Urothelium cell line (cell line): ENCODE results near the gene GMPPA.

Source experiments
- DNase-seq: peaks from one replicate; pipeline ENCODE4 v3.0.0; 2011; ENCODE audit warnings: low spot score, mixed read lengths
- FAIRE-seq: peaks from 2 replicates; lab custom pipeline; 2011; peaks lifted over from hg19 to GRCh38; lab: Jason Lieb, UNC

The GMPPA gene

GRCh38 chr2:219467736-219468075, 31.0 kb upstream of the GMPPA start:
- FAIRE-seq (peak; percentile 52), DNase-seq (no peak)

DNA sequence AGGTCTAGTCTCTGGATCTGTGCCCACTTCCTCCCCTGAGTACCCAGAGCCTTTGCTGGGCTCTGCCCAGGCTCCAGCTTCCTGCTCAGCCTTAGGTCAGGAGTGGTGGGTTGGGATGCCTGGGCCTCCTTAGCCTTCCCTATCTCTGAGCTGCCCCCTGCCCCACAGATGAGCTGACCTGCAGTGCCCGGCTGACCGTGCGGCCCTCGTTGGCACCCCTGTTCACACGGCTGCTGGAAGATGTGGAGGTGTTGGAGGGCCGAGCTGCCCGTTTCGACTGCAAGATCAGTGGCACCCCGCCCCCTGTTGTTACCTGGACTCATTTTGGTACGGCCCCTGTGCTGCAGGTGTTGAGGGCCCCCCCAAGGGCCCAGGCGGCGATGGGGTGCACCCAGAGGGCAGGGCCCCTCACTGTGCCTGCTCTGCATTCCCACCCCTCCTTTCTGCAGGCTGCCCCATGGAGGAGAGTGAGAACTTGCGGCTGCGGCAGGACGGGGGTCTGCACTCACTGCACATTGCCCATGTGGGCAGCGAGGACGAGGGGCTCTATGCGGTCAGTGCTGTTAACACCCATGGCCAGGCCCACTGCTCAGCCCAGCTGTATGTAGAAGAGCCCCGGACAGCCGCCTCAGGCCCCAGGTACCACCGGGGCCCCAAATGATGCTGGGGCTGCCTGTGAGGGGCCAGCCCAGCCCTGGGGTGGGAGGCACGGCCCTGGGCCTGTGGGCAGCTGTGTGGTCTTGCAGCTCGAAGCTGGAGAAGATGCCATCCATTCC, 30.1 kb upstream of the GMPPA start:
- FAIRE-seq (no peak), DNase-seq (no peak)

DNA sequence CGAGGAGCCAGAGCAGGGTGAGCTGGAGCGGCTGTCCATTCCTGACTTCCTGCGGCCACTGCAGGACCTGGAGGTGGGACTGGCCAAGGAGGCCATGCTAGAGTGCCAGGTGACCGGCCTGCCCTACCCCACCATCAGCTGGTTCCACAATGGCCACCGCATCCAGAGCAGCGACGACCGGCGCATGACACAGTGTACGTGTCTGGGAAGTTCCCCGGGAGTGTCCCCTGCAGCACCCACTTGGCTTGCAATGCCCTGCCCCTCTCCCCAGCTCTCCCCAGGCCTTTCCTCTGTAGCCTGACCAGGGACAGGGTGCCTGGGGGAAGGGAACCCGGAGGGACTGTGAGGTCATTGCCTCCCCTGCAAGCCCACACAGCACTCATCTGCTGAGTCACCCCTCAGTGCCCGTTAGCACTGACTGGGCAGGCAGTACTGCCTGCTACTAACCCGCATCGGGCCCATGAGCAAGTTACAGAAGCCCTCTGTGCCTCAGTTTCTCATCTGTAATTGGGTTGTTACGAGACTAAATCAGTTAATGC, 29.4 kb upstream of the GMPPA start:
- no peak for FAIRE-seq

DNA sequence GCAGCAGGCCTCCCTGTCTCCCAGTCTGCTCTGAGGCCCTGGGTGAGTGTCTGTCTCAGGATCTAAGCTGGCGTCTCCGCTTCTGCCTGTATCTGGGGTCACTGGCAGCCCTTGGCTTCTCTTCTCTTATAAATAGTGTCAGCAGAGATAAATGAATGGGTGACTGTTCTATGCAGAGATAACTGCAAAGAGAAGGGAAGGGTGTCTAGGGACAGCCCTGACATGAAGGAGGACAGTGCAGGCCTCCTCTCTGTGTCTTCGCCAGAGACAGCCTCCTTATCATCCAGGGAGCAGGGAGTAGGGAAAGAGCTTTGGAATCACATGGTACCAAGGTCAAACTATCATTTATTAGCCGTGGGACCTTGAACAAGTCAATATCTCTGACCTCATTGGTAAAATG, 28.3 kb upstream of the GMPPA start:
- no peak for DNase-seq
- no peak for FAIRE-seq

More for the DNA sequence above, 29.4 kb upstream of the GMPPA start:
- DNase-seq: peak; percentile 74

DNA sequence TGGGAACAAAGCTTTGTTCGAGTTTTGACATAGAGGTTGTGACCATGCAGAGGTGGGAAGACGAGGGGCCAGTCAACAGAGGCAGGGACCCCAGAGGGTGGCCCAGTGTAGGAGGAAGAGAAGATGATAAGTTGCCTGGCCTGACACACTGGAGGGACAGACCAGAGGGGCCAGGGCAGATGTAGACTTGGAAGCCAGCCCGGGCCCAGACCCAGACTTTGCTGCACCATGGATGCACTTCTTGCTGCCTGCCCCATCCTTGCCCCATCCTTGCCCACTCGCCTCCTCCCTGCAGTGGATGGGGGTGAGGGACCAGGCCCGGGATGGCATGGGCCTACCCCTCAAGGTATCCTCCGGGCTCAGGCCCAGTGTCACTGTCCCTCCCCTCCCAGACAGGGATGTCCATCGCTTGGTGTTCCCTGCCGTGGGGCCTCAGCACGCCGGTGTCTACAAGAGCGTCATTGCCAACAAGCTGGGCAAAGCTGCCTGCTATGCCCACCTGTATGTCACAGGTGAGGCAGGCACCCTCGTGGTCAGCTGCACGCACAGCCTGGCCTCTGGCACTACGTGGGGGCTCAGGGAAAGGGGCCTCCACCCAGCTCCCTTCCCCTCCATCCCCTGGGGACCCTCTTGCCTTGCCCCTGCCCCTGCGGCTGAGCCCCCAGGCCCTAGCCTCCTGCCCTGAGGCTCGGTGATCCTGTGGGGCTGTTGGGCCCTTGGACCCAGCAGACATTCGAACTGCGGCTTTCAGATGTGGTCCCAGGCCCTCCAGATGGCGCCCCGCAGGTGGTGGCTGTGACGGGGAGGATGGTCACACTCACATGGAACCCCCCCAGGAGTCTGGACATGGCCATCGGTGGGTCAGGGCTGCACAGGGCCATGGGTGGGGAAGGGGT, 27.0 kb upstream of the GMPPA start:
- no peak for DNase-seq
- FAIRE-seq: peak; percentile 27

DNA sequence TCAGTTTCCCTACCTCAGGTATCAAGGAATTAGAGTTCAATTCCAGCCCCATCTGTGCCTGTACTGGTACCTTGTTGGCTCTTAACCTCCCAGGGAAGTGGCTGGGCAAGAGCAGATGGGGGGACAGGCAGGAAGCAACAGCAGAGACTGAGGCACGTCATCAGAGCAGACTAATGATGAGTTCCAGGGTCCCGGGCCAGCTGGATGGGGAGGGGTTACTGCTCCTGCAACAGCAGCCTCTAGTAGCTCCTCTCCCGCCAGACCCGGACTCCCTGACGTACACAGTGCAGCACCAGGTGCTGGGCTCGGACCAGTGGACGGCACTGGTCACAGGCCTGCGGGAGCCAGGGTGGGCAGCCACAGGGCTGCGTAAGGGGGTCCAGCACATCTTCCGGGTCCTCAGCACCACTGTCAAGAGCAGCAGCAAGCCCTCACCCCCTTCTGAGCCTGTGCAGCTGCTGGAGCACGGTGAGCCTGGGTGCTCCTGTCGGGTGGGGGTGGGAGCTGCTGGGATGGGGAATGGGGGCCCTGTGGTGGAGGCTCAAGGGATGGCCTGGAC, 26.0 kb upstream of the GMPPA start:
- FAIRE-seq (no peak), DNase-seq (no peak)

- no peak for FAIRE-seq
- DNase-seq: no peak
Measured at GRCh38 chr2:219473511-219473910, 25.2 kb upstream of the GMPPA start.

DNA sequence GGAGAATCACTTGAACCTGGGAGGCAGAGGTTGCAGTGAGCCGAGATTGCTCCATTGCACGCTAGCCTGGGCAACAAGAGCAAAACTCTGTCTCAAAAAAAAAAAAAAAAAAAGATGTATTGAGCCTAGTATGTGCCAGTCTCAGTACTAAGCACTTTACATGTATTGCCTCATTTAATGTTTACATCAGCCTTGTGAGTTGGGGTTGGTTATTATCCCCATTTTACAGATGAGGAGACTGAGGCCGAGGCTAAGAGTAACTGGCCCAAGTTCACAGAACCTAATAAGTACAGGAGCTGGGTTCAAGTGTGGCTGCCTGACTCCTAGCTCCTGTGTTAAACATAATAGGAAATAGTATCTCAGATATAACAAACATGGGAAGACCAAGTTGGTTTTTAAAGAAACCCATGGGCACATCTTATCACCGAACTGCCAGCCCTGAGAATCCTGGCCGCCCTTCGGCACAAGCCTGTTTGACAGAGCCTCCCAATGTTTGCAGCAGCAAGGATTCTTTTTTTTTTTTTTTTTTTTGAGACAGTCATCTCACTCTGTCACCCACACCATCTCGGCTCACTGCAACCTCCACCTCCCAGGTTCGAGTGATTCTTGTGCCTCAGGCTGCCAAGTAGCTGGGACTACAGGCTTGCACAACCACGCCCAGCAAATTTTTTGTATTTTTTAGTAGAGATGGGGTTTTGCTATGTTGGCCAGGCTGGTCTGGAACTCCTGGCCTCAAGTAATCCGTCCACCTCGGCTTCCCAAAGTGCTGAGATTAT, 24.2 kb upstream of the GMPPA start:
- DNase-seq (no peak), FAIRE-seq (no peak)

GRCh38 chr2:219475278-219475677, 23.4 kb upstream of the GMPPA start:
- no peak for DNase-seq
- no peak for FAIRE-seq

- FAIRE-seq (no peak), DNase-seq (peak; percentile 60)
Measured at GRCh38 chr2:219475697-219476651, 22.7 kb upstream of the GMPPA start.

- no peak for DNase-seq
- FAIRE-seq: no peak
Measured at GRCh38 chr2:219476652-219477151, 22.0 kb upstream of the GMPPA start.

DNA sequence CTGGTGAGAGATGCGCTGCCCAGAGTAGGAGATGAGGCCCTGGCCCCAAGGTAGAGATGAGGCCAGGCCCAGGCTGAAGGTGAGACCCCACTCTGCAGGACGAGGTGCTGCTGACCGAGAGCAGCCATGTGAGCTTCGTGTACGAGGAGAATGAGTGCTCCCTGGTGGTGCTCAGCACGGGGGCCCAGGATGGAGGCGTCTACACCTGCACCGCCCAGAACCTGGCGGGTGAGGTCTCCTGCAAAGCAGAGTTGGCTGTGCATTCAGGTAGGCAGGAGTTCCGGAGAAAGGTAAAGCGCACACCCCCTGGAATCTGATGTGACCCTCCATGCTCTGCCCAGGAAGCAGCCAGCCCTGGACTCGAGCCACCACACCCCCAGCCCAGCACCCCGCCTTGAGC, 21.5 kb upstream of the GMPPA start:
- FAIRE-seq (no peak), DNase-seq (no peak)

GRCh38 chr2:219477815-219478214, 20.9 kb upstream of the GMPPA start:
- no peak for FAIRE-seq
- no peak for DNase-seq

DNA sequence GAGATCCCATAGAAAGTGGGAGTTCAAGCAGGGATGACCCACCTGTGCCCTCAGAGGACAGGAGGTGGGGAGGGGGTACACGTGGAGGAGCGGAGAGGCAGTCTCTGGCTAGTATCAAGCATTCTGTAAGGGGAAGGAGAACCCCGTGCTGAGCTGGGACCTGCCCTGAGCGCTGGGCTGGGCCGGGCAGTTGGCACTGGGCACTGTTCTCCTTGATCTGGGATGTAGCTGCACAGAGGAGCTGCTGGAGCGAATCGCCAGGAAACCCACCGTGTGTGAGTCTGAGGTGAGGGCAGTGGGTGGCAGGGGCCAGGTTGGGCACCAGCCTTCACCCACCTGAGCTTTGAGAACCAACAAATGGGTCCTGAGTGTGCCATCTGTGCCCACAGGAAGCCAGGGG, 19.8 kb upstream of the GMPPA start:
- FAIRE-seq: peak; percentile 35
- no peak for DNase-seq

GRCh38 chr2:219480004-219480403, 18.7 kb upstream of the GMPPA start:
- no peak for DNase-seq
- no peak for FAIRE-seq

GRCh38 chr2:219482674-219483405, 15.9 kb upstream of the GMPPA start:
- DNase-seq: no peak
- no peak for FAIRE-seq

DNA sequence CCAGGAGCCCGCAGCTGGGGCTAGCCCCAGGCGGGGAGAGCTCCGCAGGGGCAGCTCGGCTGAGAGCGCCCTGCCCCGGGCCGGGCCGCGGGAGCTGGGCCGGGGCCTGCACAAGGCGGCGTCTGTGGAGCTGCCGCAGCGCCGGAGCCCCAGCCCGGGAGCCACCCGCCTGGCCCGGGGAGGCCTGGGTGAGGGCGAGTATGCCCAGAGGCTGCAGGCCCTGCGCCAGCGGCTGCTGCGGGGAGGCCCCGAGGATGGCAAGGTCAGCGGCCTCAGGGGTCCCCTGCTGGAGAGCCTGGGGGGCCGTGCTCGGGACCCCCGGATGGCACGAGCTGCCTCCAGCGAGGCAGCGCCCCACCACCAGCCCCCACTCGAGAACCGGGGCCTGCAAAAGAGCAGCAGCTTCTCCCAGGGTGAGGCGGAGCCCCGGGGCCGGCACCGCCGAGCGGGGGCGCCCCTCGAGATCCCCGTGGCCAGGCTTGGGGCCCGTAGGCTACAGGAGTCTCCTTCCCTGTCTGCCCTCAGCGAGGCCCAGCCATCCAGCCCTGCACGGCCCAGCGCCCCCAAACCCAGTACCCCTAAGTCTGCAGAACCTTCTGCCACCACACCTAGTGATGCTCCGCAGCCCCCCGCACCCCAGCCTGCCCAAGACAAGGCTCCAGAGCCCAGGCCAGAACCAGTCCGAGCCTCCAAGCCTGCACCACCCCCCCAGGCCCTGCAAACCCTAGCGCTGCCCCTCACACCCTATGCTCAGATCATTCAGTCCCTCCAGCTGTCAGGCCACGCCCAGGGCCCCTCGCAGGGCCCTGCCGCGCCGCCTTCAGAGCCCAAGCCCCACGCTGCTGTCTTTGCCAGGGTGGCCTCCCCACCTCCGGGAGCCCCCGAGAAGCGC, 15.0 kb upstream of the GMPPA start:
- FAIRE-seq (no peak), DNase-seq (no peak)
